ENCODE data around the gene SGMS1.
"Not testable (repeated sequence)": the region's sequence is repeated elsewhere in the genome, so short reads cannot be mapped to it uniquely, and the experiment has no call there.

SGMS1 gene

DNA sequence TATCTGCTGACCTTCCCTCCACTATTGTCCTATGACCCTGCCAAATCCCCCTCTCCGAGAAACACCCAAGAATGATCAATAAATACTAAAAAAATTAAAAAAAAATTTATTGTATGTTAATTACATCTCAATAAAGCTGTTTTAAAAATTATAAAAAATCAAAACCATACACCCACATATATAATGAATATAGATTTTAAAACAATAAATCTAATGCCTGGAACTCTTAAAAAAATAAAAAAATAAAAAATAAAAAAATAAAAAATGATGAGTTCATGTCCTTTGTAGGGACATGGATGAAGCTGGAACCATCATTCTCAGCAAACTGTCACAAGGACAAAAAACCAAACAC lies 267.3 kb downstream of the SGMS1 start:
- not testable (repeated sequence) for DNase-seq

- not testable (repeated sequence) for DNase-seq
These were observed 267.9 kb downstream of the SGMS1 start for GRCh38 chr10:50355693-50356480.

DNA sequence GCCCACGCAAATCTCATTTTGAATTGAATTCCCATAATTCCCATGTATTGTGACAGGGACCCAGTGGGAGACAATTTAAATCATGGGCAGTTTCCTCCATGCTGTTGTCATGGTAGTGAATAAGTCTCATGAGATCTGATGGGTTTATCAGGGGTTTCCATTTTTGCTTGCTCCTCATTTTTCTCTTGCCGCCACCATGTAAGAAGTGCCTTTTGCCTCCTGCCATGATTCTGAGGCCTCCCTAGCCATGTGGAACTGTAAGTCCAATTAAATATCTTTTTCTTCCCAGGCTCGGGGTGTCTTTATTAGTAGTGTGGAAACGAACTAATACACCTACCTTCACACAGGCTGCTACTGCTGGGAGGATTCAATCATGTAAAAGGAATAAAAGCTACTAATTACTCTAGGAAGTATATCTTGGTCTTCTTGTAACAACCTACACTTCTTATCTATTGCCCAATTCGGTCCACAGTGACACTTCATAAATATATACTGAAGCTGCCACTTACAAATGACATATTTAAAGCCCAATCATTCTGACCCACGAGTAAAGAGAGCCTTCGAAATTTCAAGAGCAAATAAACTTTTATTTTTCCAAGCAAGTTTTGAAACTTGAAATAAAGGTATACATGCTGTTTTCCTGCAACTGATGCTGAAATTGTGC lies 272.1 kb downstream of the SGMS1 start:
- DNase-seq = no peak

- DNase-seq = no peak
These were observed 273.4 kb downstream of the SGMS1 start for GRCh38 chr10:50350366-50350765.

- no peak for DNase-seq
These were observed 274.2 kb downstream of the SGMS1 start for GRCh38 chr10:50349554-50349953.

DNA sequence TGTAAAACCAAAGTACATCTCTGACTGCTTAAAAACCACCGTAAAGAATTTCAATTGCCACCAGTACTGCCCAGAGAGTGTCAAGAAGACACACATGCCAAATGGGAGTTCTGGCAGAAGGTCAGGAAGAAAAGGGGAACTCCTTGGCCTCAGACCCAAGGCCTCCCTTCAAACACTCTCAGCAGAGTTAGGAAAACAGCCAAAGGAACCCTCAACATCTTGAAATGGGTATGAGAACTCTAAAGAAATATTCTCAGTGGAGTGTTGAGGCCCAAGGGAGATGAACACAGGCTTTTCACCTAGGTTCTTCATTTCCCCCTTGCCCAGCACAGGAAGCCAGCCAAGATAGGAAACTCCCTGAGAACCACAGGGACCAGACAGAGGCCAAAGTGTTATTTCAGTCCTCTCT lies 276.4 kb downstream of the SGMS1 start:
- DNase-seq = no peak

DNA sequence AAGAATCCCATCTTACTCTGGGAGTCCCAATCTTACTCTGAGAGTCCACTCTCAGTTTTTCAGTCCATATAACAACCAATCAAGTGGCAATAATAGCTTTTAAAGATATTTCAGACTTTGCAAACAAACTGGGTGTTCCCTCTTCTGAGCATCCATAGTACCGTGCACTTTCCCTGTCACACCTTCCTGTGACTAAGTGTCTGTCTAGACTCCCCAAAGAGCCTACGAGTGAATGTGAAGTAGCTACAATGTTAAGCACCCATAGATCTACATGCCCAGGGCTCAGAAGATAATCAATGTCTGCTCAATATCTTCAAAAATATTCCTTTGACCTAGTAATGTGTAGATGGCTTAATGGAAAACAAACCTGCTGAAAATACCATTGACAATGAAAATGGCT lies 276.8 kb downstream of the SGMS1 start:
- no peak for DNase-seq

GRCh38 chr10:50345545-50345944 lies 278.2 kb downstream of the SGMS1 start:
- no peak for DNase-seq

DNA sequence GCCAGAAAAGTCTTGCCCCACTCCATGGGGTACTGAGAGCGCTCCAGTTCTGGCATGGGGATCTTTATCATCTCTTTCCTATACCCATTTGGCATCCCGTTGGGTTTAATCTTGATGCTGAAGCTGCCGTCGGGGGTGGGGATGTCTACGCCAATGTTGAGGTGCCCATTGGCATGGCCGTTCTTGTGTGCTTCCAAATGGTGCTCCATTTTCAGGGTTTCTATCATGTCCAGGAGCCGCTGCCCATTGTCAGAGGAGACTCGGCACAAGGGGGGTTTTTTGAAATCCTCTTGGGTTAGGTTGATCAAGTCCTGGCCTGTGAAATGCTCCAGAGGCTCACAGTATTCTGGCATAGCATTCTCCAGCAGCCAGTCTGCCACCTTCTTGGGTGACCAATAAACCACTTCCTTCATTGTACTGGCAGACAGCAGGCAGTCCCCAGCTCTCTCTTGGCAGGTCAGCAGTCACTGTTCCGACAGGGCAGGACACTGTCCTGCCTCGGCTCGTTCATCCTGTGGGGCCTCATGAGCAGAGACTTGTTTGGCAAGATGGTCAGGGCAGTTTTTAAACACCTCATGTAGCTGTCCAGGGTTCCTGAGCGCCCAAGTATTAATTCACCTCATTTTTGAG lies 279.9 kb downstream of the SGMS1 start:
- no peak for DNase-seq

DNA sequence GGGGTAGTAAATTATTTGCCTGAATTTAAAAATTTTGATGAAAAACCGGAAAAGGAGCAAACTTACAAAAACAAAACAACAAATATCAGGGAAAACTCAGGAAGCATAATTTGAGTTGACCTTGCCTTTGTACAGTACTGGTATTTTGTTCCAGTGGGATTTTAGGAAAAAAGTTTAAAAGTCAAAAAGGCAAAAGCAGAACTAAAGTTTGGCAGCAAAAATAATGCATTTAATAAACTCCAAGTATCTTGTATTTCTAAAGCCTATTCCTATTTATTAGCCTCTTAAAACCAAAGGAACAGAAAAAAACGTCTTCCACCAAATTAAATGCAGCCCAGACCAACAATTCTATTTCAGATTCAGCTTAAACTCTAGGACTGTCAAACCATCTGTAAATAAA lies 281.8 kb downstream of the SGMS1 start:
- DNase-seq = no peak

- no peak for DNase-seq
These were observed 287.6 kb downstream of the SGMS1 start for GRCh38 chr10:50336140-50336539.

- no peak for DNase-seq
These were observed 288.4 kb downstream of the SGMS1 start for GRCh38 chr10:50335397-50335796.

DNA sequence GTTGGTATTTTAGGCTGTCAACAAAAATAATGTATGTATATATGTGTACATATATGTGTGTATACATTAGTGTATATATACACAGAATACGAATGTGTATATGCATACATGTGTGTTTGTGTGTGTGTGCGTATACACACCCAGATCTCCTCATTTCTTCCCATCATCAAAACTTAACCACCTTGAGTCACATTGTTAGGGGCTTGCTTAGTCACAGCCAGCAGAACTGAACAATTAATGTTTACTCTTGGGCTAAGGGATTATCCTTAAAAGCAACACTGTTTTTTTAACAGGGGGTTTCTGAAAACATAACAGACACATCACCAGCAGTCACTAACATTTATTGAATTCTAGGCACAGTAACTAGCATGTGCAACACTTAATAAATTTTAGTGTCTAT lies 289.5 kb downstream of the SGMS1 start:
- DNase-seq = no peak

DNA sequence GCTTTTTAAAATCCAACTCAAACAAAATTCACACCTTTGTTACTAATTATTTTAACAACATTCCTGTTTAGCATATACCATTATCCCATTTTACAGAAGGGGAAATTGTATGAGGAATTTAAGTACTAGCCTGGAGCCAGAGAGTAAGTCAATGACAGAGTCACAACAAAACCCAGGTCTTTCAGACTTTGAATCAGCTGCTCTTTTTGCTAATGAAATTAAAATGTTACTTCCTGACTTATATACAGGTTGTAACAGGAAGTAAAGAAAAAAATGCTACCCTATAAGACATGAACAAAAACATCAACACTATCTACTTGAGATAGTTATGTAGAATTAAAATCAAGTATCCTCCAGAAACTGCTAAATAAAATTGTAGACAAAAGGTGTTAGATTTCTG lies 289.9 kb downstream of the SGMS1 start:
- DNase-seq = no peak

GRCh38 chr10:50332108-50332842 lies 291.5 kb downstream of the SGMS1 start:
- DNase-seq = no peak

DNA sequence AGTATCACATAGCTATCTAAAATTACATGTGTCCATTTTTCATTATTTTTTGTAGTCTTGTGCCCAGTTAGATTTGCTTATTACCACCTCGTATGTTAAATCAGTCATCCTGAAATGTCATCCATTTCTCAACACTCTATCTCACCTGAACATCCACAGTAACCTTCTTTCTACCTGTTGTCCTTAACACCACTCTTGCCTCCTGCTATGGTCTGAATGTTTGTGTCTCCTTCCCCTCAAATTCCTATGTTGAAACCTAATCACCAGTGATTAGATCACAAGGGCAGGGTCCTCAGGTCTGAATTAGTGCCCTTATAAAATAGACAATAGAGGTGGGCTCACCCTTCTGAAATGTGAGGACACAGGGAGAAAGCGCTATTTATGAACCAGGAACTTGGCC lies 292.3 kb downstream of the SGMS1 start:
- DNase-seq = no peak

DNA sequence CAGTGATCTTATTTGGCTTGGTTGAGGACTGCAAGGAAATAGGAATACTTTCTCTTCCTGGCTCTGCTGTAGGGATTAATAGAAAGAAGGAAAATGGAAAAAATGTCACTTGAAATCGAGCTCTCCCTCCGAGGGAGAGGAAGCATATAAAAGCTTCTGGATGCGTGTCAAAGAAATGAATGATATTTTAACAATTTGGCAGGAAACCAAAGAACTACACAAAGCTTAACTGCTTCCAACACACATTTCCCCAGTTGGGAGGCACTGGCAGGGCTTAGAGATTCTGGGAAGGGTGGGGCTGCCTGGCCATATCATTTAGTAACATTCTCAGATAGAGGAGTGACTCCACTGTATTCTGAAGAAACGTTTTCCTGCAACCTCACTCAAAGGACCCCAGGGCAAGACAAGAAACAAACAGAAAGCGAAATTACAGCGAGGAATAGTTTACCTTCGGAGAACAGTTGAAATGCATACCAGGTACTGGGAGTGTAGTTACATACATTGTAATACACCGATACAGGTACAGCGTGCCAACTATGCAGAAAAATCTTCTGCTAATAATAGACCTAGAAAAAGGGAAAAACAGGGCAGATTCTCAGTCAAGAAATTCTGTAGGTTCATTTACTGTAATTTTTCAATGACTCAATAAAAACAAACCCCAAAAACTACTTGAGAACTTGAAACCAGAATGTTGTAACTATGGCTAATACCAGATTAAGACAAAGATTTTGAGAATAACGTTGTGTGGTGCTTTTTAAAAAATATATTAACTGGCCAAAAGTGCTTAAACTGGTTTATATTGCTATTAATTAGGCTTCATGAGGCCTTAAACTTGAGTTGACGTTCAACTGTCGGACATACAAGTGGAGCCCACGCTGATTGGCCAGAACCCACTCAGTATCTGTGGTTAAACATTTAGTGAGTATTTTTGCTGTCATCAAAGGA lies 296.7 kb downstream of the SGMS1 start:
- DNase-seq = no peak

GRCh38 chr10:50326172-50326555 lies 297.6 kb downstream of the SGMS1 start:
- no peak for DNase-seq

GRCh38 chr10:50325449-50326171 lies 298.1 kb downstream of the SGMS1 start:
- DNase-seq = no peak

DNA sequence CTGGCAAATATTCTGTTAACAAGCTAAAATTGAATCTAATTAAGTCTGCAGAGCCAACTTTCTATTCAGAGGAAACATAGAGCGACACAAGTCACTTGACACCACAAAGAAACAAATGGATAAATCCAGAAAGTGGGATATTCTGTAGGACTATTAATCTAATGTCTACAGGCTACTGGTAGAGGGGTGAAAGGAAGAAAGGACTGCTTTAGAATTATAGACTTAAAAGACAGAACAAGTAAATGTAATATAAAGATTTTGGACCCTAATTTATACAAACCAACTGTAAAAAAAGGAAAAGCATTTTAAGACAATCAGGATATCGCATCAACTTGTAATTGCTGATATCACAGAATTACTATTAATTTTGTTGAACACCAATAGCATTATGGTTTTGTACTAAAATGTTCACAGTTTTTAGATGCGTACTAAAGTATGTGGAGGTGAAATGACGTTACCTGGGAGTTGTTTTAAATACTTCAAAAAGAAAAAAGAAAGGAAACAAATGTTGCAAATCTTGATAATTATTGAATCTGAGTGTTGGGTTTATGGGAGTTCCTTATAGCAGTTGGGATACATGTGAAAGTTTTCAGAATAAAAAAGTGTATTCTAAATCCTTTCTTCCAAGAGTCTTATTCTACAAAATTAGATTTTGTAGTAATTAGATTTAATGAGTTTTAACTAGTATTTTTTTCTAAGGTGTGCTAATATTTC lies 298.9 kb downstream of the SGMS1 start:
- no peak for DNase-seq

GRCh38 chr10:50324046-50324445 lies 299.7 kb downstream of the SGMS1 start:
- DNase-seq = no peak
